ENCODE data around the gene POU4F1.

The POU4F1 gene

GRCh38 chr13:78611040-78611439 lies 7.7 kb upstream of the POU4F1 start:
- H3K9me3 Mint-ChIP-seq = no peaks in the 10 kb centered on the region
- no peak overlapping the region for H3K4me3 Mint-ChIP-seq
- H3K27me3 Mint-ChIP-seq = peaks cover 62% of the 10 kb centered on the region
- H3K27ac Mint-ChIP-seq = no peak overlapping the region
- CTCF ChIA-PET = no interaction called here
- peaks cover 21% of the 10 kb centered on the region for H3K4me1 Mint-ChIP-seq
- H3K36me3 Mint-ChIP-seq = peaks cover 16% of the 10 kb centered on the region
- no peak for DNase-seq

DNA sequence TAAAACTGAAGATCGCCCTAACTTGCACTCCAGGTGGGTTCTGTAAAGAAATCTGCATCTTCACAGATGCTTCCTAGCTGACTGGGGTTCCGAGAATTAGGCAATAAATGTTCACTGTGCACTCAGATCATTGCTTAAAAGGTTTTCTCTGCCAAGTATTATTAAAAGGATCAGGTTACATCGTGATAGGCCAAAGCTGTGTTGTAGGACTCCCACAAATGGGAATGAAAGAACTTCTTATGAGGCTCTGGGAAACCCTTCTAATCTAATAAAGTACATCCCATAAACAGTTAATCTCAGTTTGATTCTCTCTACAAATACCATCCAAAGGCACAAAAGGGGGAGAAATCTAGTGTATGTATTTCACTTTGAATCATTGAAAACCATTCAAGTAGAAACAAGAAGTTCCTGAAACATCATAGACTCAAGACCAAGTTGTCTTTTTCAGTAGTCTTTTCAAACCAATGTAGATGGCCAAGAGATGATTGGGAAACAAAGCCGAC lies 7.1 kb upstream of the POU4F1 start:
- Mint-ChIP-seq H3K4me3 (no peak overlapping the region), H3K4me1 (peaks cover 21% of the 10 kb centered on the region), H3K27ac (no peak overlapping the region), H3K9me3 (no peaks in the 10 kb centered on the region), H3K27me3 (peaks cover 68% of the 10 kb centered on the region), H3K36me3 (peaks cover 10% of the 10 kb centered on the region)
- no peak for DNase-seq
- CTCF ChIA-PET = no interaction called here

- DNase-seq = peak; percentile 25
- H3K27me3 Mint-ChIP-seq = peaks cover 76% of the 10 kb centered on the region
- peaks cover 24% of the 10 kb centered on the region for H3K4me1 Mint-ChIP-seq
- CTCF ChIA-PET = no interaction called here
- H3K4me3 Mint-ChIP-seq = peak overlapping the region; percentile 64
- H3K36me3 Mint-ChIP-seq = peaks cover 3% of the 10 kb centered on the region
- H3K27ac Mint-ChIP-seq = no peak overlapping the region
- no peaks in the 10 kb centered on the region for H3K9me3 Mint-ChIP-seq
Measured at GRCh38 chr13:78609464-78610205, 6.3 kb upstream of the POU4F1 start.

DNA sequence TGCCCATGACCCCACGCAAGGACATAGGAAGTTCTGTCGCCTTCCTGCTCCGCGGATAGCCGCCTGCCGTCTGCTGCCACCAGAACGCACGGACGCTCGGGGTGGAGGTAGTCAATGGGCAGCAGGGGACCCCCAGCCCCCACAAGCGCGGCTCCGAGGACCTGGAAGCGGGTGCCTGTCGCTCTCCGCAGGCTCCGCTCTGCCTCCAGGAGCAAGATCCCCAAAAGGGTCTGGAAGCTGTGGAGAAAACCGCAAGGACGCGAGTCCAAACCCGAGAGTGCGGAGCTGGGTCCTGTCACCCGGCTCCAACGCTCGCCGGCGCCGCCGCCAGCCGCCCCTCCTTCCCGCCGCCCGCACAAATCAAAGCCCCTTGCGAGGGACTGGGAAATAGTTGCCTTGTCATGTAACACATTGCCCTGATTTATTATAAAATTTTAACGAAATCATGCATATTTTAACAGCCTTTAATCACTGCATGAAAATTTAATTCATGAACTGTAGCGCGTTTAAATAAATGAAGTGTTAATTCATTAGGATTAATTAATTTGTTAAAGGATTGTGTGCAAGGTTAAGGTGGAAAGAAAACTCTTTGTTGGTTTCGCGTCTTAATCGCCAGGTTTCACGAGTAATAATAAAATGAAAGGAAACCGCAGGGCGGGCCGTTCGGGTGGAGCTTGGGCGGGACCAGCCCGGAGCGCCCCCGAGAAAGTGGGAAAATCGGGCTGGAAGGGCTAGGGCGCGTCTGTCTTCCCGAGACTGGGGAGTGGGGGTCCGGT lies 5.5 kb upstream of the POU4F1 start:
- no peaks in the 10 kb centered on the region for H3K9me3 Mint-ChIP-seq
- no peak for DNase-seq
- peaks cover 30% of the 10 kb centered on the region for H3K4me1 Mint-ChIP-seq
- H3K27ac Mint-ChIP-seq = peak overlapping the region; percentile 40
- H3K4me3 Mint-ChIP-seq = peak overlapping the region; percentile 64
- H3K27me3 Mint-ChIP-seq = peaks cover 84% of the 10 kb centered on the region
- H3K36me3 Mint-ChIP-seq = no peaks in the 10 kb centered on the region
- CTCF ChIA-PET = no interaction called here

- H3K4me1 Mint-ChIP-seq = peaks cover 35% of the 10 kb centered on the region
- no peak for DNase-seq
- H3K9me3 Mint-ChIP-seq = no peaks in the 10 kb centered on the region
- peaks cover 90% of the 10 kb centered on the region for H3K27me3 Mint-ChIP-seq
- peak overlapping the region; percentile 39 for H3K4me3 Mint-ChIP-seq
- CTCF ChIA-PET = interaction anchor here (0.8 kb wide), 1 partner anchor 22 kb away, joined by 3 read pairs; no protein-coding TSS in a partner anchor
- peak overlapping the region; percentile 77 for H3K27ac Mint-ChIP-seq
- no peaks in the 10 kb centered on the region for H3K36me3 Mint-ChIP-seq
Measured at GRCh38 chr13:78608252-78608687, 4.9 kb upstream of the POU4F1 start.

GRCh38 chr13:78607409-78608251 lies 4.3 kb upstream of the POU4F1 start:
- H3K27ac Mint-ChIP-seq = no peak overlapping the region
- DNase-seq = no peak
- peaks cover 1% of the 10 kb centered on the region for H3K36me3 Mint-ChIP-seq
- H3K27me3 Mint-ChIP-seq = peaks cover 92% of the 10 kb centered on the region
- peaks cover 38% of the 10 kb centered on the region for H3K4me1 Mint-ChIP-seq
- peak overlapping the region; percentile 39 for H3K4me3 Mint-ChIP-seq
- CTCF ChIA-PET = interaction anchor here (0.8 kb wide), 1 partner anchor 21 kb away, joined by 3 read pairs; no protein-coding TSS in a partner anchor
- no peaks in the 10 kb centered on the region for H3K9me3 Mint-ChIP-seq

DNA sequence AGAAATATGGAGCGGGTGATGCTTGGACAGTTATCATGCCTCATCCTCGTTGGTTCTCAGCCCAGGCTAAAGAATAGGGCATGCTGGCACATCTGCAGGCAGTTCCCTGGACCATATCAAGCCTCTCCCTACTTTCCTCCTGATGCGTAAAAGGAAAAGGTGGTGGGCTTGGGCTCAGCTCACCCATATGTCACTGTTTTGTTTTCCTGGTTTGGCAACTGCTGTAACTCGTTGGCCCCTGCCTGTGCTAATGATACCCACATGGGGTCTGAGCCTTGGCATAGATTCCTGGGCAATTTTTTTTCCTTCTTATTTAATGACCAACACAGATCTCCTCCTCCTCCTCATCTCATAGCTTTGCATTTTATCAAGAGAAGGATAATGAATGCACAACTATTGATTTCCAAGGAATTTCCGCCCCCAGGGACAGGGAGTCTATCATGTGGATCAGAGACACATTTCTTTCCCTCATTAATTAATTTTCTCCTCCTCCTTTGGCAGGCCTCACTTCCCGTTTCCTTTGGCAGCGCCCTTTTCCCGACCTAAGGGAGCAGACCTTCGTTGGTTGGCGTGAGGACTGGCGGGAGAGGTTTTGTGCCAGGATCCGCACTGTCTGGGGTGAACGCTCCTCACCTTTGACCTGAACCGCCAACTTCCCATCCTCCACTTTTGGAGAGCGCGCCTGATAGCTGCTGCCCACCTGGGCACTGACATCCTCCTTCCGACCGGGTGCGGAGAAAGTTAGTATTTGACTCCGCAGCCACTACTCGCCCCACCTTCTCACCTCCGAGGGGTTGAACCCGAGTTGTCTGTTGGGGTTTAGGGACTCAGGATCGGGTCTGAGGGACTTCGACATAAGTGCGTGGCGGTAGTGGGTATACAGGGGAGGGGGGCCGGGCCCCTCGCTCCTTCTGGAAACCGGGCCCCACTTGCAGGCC lies 3.4 kb upstream of the POU4F1 start:
- Mint-ChIP-seq H3K9me3 (no peaks in the 10 kb centered on the region), H3K27ac (no peak overlapping the region), H3K36me3 (peaks cover 6% of the 10 kb centered on the region), H3K4me3 (no peak overlapping the region), H3K27me3 (peaks cover 92% of the 10 kb centered on the region), H3K4me1 (peaks cover 42% of the 10 kb centered on the region)
- DNase-seq = no peak
- CTCF ChIA-PET = no interaction called here

GRCh38 chr13:78604782-78605611 lies 1.6 kb upstream of the POU4F1 start:
- H3K4me1 Mint-ChIP-seq = peaks cover 58% of the 10 kb centered on the region
- H3K36me3 Mint-ChIP-seq = peaks cover 8% of the 10 kb centered on the region
- peaks cover 98% of the 10 kb centered on the region for H3K27me3 Mint-ChIP-seq
- no peak overlapping the region for H3K4me3 Mint-ChIP-seq
- H3K9me3 Mint-ChIP-seq = no peaks in the 10 kb centered on the region
- no peak for DNase-seq
- H3K27ac Mint-ChIP-seq = no peak overlapping the region
- CTCF ChIA-PET = no interaction called here

GRCh38 chr13:78602561-78603239 lies 652 bp downstream of the POU4F1 start:
- H3K27ac Mint-ChIP-seq = peak overlapping the region; percentile 72
- peaks cover 8% of the 10 kb centered on the region for H3K36me3 Mint-ChIP-seq
- H3K9me3 Mint-ChIP-seq = no peaks in the 10 kb centered on the region
- peak overlapping the region; percentile 74 for H3K4me3 Mint-ChIP-seq
- DNase-seq = peak; percentile 33
- CTCF ChIA-PET = no interaction called here
- H3K4me1 Mint-ChIP-seq = peaks cover 47% of the 10 kb centered on the region
- peaks cover 94% of the 10 kb centered on the region for H3K27me3 Mint-ChIP-seq

GRCh38 chr13:78601874-78602560 lies 1.3 kb downstream of the POU4F1 start:
- Mint-ChIP-seq H3K36me3 (peaks cover 8% of the 10 kb centered on the region), H3K27me3 (peaks cover 94% of the 10 kb centered on the region), H3K4me1 (peaks cover 45% of the 10 kb centered on the region), H3K27ac (peak overlapping the region; percentile 72), H3K4me3 (peak overlapping the region; percentile 74), H3K9me3 (no peaks in the 10 kb centered on the region)
- no peak for DNase-seq
- CTCF ChIA-PET = no interaction called here

- no peaks in the 10 kb centered on the region for H3K9me3 Mint-ChIP-seq
- peak; percentile 44 for DNase-seq
- H3K27me3 Mint-ChIP-seq = peaks cover 94% of the 10 kb centered on the region
- peaks cover 43% of the 10 kb centered on the region for H3K4me1 Mint-ChIP-seq
- CTCF ChIA-PET = no interaction called here
- H3K4me3 Mint-ChIP-seq = peak overlapping the region; percentile 46
- peak overlapping the region; percentile 56 for H3K27ac Mint-ChIP-seq
- peaks cover 8% of the 10 kb centered on the region for H3K36me3 Mint-ChIP-seq
Measured at GRCh38 chr13:78601124-78601873, 2.1 kb downstream of the POU4F1 start.

Measured in activated naive CD4-positive, alpha-beta T cell treated with anti-CD3 and anti-CD28 coated beads, Interleukin-2, amount 10 ng/mL, durations not matched to agents 7 days and 5 days (primary cell).